Lower leg skin (tissue), 3 donors: ENCODE measurements around the gene CES3.

ENCODE experiments used
- POLR2A ChIP-seq, 2 donors: fragments of 450-650 bp; IDR thresholded peaks; one replicate each; pipeline ENCODE4 v1.6.1; 2016 to 2017; ENCODE audit warnings: antibody characterized with exemption in 2 of 2, mild to moderate bottlenecking in 1 of 2, moderate library complexity in 1 of 2
- TF ChIP-seq, protein P1 (sequence below), 3 donors: fragments of 450-650 bp; IDR thresholded peaks; one replicate each; pipeline ENCODE4 v1.5.1; 2016; ENCODE audit warnings: antibody characterized with exemption in 3 of 3, mild to moderate bottlenecking in 3 of 3, moderate library complexity in 2 of 3

DNA sequence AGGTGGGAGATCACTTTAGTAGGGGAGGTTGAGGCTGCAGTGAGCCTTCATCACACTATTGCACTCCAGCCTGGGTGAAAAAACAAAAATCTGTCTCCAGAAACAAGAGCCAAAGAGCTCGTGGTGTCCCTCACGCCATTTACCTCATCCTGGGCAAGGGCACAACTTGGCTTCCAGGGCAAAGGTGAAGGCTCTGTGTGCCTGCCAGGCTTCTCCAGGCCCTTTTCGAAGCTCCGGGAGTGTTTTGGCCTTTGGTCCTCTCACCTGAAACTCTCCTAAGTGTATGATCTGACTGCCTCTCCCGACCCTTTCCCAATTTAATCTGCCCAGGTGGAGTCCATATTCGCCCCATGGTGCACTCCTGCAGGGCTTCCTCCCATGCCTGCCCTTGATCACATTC is 11.6 kb upstream of the CES3 start:
- TF ChIP-seq, protein P1, sequence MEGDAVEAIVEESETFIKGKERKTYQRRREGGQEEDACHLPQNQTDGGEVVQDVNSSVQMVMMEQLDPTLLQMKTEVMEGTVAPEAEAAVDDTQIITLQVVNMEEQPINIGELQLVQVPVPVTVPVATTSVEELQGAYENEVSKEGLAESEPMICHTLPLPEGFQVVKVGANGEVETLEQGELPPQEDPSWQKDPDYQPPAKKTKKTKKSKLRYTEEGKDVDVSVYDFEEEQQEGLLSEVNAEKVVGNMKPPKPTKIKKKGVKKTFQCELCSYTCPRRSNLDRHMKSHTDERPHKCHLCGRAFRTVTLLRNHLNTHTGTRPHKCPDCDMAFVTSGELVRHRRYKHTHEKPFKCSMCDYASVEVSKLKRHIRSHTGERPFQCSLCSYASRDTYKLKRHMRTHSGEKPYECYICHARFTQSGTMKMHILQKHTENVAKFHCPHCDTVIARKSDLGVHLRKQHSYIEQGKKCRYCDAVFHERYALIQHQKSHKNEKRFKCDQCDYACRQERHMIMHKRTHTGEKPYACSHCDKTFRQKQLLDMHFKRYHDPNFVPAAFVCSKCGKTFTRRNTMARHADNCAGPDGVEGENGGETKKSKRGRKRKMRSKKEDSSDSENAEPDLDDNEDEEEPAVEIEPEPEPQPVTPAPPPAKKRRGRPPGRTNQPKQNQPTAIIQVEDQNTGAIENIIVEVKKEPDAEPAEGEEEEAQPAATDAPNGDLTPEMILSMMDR (IDR thresholded peaks at IDR 0.05) = no peak
- TF ChIP-seq POLR2A (IDR thresholded peaks at IDR 0.05) = no peak
